Type B pancreatic cell (in vitro differentiated cells): Measurements from ENCODE around the gene EMD. TPM values are rescaled to one million over a fixed set of nuclear protein-coding genes. Genes with fewer than 3 reads are reported as not detected.
"Not testable (repeated sequence)": the region's sequence is repeated elsewhere in the genome, so short reads cannot be mapped to it uniquely, and the experiment has no call there.

Source experiments
- DNase-seq: peaks from one replicate; pipeline ENCODE4 v3.0.0; 2021; ENCODE audit warnings: mixed read lengths; ENCODE audit not compliant: unreplicated experiment; ENCODE audit errors: extremely low spot score
- H3K27ac Mint-ChIP-seq: 2 replicates; pipeline ENCODE4 v1.8.0; 2021; ENCODE audit warnings: mild to moderate bottlenecking, mixed read lengths
- H3K27me3 Mint-ChIP-seq: 2 replicates; pipeline ENCODE4 v1.8.0; 2021; ENCODE audit warnings: mixed read lengths
- H3K36me3 Mint-ChIP-seq: 2 replicates; pipeline ENCODE4 v1.8.0; 2021; ENCODE audit warnings: mixed read lengths
- H3K4me1 Mint-ChIP-seq: one replicate; pipeline ENCODE4 v1.8.0; 2021; ENCODE audit warnings: mixed read lengths; ENCODE audit not compliant: unreplicated experiment
- H3K4me3 Mint-ChIP-seq: 2 replicates; pipeline ENCODE4 v1.8.0; 2021; ENCODE audit warnings: mild to moderate bottlenecking, mixed read lengths
- H3K9me3 Mint-ChIP-seq: 2 replicates; pipeline ENCODE4 v1.8.0; 2021; ENCODE audit warnings: mixed read lengths
- total RNA-seq: library from RNA; stranded (reverse); gene quantifications from 2 replicates; pipeline ENCODE4 v1.2.1, GENCODE V29; 2021; ENCODE audit warnings: low replicate concordance
- TF ChIP-seq, protein P1 (sequence below): fragments of 200-600 bp; sonication (generic); conservative IDR thresholded peaks from 2 replicates; pipeline ENCODE4 v1.5.0; 2021; ENCODE audit warnings: antibody characterized with exemption, mild to moderate bottlenecking

Gene EMD
- total RNA-seq, 1 donor from 2014 or later, result 56.7 TPM

DNA sequence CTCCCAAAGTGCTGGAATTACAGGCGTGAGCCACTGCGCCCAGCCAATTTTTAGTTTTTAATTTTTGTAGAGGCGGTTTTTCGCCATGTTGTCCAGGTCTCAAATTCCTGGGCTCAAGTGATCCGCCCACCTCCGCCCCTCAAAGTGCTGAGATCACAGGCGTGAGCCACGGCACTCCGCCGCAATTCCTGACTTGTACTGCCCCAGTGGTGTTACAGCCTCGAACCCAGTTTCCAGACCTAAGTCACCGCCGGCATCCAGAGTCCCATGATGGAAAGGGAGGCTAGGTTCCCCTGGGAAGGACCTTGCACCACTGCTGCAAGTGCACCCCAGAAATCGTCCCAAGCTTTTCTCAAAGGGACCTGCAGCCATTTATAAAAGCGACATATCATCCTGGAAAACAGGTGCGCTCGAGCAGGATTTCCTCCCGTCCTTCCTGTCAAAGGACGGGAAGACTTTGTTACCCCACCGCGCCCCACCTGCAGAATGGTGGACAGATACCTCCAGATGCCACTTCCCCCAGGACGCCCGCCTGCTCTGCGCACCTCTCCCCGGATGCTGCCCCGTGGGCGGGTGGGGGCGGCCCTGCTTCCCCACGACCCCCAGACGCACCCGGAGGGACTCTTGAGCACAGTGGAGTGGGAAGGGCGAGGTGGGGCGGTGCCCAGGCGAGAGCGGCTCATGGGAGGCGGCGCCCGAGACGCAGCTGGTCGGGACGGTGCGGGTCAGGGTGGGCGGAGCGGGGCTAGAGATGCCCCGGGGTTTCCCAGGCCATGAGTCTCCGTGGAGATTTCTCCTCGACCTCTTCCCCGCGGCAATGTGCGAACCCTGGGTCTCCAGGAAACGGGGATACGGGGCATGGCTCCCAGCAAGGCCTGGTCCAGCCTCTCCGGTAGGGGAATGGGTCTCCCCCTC, 18.1 kb downstream of the EMD start:
- Mint-ChIP-seq H3K9me3 (no peaks in the 10 kb centered on the region), H3K4me1 (peaks cover 15% of the 10 kb centered on the region), H3K27me3 (peaks cover 5% of the 10 kb centered on the region), H3K4me3 (peak overlapping the region; percentile 99), H3K27ac (peak overlapping the region; percentile 100), H3K36me3 (peaks cover 20% of the 10 kb centered on the region)
- TF ChIP-seq, protein P1, sequence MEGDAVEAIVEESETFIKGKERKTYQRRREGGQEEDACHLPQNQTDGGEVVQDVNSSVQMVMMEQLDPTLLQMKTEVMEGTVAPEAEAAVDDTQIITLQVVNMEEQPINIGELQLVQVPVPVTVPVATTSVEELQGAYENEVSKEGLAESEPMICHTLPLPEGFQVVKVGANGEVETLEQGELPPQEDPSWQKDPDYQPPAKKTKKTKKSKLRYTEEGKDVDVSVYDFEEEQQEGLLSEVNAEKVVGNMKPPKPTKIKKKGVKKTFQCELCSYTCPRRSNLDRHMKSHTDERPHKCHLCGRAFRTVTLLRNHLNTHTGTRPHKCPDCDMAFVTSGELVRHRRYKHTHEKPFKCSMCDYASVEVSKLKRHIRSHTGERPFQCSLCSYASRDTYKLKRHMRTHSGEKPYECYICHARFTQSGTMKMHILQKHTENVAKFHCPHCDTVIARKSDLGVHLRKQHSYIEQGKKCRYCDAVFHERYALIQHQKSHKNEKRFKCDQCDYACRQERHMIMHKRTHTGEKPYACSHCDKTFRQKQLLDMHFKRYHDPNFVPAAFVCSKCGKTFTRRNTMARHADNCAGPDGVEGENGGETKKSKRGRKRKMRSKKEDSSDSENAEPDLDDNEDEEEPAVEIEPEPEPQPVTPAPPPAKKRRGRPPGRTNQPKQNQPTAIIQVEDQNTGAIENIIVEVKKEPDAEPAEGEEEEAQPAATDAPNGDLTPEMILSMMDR, result no peak
- DNase-seq, result no peak

DNA sequence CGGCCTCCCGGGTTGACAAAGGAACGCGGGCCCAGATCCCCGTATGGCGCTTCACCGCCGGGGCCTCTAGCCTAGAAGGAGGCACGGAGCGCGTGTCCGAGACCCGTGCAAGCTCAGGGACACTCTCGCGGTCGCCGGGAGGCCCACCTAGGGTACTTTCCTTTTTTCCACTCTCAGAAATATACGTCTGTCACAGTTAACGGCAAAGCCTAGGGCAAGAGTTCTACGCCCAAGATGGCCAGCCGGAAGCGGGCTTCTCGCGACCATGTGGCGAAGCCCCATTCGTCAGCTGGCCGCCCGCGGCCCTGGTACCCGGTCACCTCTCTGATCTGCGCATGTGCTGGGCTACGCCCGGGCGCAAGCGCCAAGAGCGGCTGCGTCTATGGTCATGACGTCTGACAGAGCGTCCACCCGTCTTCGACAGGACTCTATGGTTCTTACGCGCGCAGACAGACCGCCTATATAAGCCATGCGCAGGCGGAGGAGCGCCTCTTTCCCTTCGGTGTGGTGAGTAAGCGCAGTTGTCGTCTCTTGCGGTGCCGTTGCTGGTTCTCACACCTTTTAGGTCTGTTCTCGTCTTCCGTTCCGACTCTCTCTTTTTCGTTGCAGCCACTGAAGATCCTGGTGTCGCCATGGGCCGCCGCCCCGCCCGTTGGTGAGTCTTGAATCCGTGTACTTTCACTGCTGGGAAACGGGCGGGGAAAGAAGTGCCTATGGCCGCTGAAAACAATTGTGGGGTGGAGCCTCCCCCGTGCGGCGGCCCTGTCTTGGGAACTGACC, 19.0 kb downstream of the EMD start, which contains the start of gene RPL10:
Gene RPL10, plus strand, starts transcription at position 490 of the 780 bp plus-strand sequence. Its CDS starts 143 bp downstream, at position 633.
- H3K27me3 Mint-ChIP-seq, result peaks cover 5% of the 10 kb centered on the region
- peaks cover 20% of the 10 kb centered on the region for H3K36me3 Mint-ChIP-seq
- peak within 1 kb of the TSS; percentile 100 for H3K27ac Mint-ChIP-seq
- H3K4me3 Mint-ChIP-seq, result peak within 1 kb of the TSS; percentile 99
- H3K4me1 Mint-ChIP-seq, result peaks cover 15% of the 10 kb centered on the region
- DNase-seq, result peak; percentile 93
- H3K9me3 Mint-ChIP-seq, result no peaks in the 10 kb centered on the region
- TF ChIP-seq, protein P1, result no peak

DNA sequence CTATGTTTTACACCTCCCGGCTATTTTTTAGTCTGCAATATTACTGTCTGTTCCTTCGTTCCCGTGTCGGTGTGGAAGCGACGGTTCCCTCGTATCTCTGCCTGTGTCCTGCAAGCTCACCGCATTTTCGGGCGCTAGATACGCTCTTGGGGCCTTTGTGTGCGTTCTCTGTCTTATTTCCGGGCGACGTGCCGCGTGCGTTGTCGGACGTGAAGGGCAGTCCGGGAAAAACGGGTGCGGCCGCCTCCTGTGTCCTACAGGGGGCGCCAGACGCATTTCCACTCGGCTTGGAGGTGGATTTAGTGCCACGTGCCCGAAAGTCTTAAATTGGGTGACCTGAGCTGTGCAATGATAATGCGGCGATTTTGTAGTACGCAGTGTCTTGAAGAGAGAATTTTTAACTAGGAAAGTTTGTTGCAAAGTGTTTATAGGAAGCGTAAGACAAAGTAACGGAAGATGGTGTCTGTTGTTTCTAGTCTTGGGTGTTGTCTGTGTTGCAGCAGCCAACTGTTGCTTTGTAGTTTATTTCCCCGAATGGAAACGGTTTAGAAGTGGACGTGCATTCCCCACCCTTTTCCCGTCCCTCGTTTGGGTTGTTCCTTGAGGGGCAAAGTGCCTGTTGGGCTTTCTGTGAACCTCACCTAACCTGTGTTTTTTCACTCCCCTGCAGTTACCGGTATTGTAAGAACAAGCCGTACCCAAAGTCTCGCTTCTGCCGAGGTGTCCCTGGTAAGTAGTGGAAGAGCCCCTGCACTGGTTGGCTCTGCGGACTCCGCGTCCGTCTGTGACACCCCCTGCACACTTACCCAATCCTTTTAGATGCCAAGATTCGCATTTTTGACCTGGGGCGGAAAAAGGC, 19.8 kb downstream of the EMD start:
- DNase-seq, result peak; percentile 86
- Mint-ChIP-seq H3K27ac (peak overlapping the region; percentile 100), H3K27me3 (peaks cover 5% of the 10 kb centered on the region), H3K9me3 (no peaks in the 10 kb centered on the region), H3K4me1 (peaks cover 15% of the 10 kb centered on the region), H3K36me3 (peaks cover 20% of the 10 kb centered on the region), H3K4me3 (peak overlapping the region; percentile 99)
- TF ChIP-seq, protein P1, result peak; percentile 87

DNA sequence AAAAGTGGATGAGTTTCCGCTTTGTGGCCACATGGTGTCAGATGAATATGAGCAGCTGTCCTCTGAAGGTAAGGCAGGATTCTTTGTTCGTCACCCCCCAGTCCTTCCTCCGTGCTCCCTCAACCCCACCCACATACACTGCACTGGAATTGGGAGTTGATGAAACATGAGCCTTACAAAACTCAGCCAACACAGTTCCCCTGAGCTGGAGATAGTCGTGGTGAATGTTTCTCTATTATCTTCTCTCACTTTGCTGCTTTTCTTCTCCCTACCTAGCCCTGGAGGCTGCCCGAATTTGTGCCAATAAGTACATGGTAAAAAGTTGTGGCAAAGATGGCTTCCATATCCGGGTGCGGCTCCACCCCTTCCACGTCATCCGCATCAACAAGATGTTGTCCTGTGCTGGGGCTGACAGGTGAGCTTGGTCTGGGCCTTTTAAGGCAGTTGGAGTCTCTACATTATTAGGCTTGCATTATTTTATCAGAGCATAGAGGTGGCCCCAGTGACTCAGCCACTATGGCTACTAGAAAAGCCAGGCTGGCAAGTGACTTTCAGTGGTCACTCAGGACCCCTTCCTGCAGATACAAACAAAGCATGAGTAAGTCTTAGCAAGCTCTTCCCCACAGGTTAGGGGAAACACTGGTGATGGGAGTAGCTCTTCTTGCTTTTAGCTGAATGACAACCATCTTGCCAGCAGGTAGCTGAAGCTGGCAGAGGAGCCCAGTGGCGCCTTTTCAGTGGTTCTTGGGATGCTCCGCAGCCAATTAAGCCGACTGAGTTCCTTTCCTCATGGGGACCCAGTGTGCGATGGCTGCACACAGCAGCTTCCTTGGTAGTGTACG, 20.7 kb downstream of the EMD start:
- H3K4me1 Mint-ChIP-seq, result peaks cover 15% of the 10 kb centered on the region
- TF ChIP-seq, protein P1, result no peak

DNA sequence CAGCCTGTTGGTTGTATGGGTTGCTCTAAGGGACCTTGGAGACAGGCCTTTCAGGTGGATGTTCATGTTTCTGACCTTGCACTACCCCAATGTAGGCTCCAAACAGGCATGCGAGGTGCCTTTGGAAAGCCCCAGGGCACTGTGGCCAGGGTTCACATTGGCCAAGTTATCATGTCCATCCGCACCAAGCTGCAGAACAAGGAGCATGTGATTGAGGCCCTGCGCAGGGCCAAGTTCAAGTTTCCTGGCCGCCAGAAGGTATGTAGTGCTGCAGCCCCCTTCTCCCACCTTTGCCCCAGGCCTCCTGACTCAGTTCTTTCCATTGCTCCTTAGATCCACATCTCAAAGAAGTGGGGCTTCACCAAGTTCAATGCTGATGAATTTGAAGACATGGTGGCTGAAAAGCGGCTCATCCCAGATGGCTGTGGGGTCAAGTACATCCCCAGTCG, 21.3 kb downstream of the EMD start:
- peak overlapping the region; percentile 99 for H3K4me3 Mint-ChIP-seq
- not testable (repeated sequence) for DNase-seq, H3K9me3 Mint-ChIP-seq

More for the DNA sequence above, 20.7 kb downstream of the EMD start:
- Mint-ChIP-seq H3K27me3 (peaks cover 5% of the 10 kb centered on the region), H3K27ac (peak overlapping the region; percentile 100), H3K4me3 (peak overlapping the region; percentile 99), H3K9me3 (no peaks in the 10 kb centered on the region), H3K36me3 (peaks cover 20% of the 10 kb centered on the region)
- DNase-seq, result no peak

More for the DNA sequence above, 21.3 kb downstream of the EMD start:
- peaks cover 15% of the 10 kb centered on the region for H3K4me1 Mint-ChIP-seq
- peak overlapping the region; percentile 72 for H3K27ac Mint-ChIP-seq
- H3K36me3 Mint-ChIP-seq, result peaks cover 20% of the 10 kb centered on the region
- H3K27me3 Mint-ChIP-seq, result not testable (repeated sequence)
